Measurements from ENCODE around the gene CALR3.

DNA sequence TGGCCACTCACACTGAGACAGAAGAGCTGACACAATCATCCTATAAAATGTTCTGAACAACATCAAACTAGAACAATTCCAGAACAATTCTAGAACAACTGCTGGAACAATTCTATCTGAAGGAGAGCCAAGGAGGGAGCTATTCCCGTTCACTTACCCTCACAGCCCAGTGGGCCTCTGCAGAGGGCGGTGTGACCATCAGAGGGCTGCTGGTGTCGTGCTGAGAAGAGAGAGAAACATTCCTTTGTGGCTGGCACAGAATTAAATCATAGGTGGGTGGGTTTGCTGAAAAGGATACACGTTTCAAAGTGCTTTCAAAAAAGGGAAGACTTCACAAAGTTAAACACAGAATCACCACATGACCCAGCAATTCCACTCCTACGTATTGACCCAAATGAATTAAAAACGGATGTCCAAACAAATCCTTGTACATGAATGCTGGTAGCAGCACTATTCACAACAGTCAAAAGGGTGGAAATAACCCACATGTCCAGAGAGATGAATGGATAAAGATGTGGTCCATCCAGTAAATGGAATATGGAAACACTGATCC, 59.1 kb downstream of the CALR3 start:
- TF ChIP-seq TAF1 (IDR thresholded peaks at IDR 0.05; ENCODE audit: borderline replicate concordance, insufficient read depth, low read length) (no peak), POLR2AphosphoS5 (IDR thresholded peaks at IDR 0.05; ENCODE audit: low read depth, low read length) (no peak), SIN3A (IDR thresholded peaks at IDR 0.05; ENCODE audit: borderline replicate concordance, insufficient read depth, low read length) (no peak), FOXP2 (optimal IDR thresholded peaks at IDR 0.05; ENCODE audit: borderline replicate concordance, extremely low read depth, extremely low read length, insufficient read depth) (no peak)
- TF ChIP-seq, protein P1, sequence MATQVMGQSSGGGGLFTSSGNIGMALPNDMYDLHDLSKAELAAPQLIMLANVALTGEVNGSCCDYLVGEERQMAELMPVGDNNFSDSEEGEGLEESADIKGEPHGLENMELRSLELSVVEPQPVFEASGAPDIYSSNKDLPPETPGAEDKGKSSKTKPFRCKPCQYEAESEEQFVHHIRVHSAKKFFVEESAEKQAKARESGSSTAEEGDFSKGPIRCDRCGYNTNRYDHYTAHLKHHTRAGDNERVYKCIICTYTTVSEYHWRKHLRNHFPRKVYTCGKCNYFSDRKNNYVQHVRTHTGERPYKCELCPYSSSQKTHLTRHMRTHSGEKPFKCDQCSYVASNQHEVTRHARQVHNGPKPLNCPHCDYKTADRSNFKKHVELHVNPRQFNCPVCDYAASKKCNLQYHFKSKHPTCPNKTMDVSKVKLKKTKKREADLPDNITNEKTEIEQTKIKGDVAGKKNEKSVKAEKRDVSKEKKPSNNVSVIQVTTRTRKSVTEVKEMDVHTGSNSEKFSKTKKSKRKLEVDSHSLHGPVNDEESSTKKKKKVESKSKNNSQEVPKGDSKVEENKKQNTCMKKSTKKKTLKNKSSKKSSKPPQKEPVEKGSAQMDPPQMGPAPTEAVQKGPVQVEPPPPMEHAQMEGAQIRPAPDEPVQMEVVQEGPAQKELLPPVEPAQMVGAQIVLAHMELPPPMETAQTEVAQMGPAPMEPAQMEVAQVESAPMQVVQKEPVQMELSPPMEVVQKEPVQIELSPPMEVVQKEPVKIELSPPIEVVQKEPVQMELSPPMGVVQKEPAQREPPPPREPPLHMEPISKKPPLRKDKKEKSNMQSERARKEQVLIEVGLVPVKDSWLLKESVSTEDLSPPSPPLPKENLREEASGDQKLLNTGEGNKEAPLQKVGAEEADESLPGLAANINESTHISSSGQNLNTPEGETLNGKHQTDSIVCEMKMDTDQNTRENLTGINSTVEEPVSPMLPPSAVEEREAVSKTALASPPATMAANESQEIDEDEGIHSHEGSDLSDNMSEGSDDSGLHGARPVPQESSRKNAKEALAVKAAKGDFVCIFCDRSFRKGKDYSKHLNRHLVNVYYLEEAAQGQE (IDR thresholded peaks at IDR 0.05; ENCODE audit: insufficient read depth in 1 of 2, low read depth in 2 of 2, low read length in 2 of 2) = no peak
